ENCODE results near the gene WFDC5. TPM values are rescaled to one million over a fixed set of nuclear protein-coding genes. Genes with fewer than 3 reads are reported as not detected.

The WFDC5 gene
- total RNA-seq, 1 experiment from 2014 or later: not detected

- TF ChIP-seq ZSCAN18 (CRISPR knock-in tag; IDR thresholded peaks at IDR 0.05) (no peak), TEAD1 (CRISPR knock-in tag; IDR thresholded peaks at IDR 0.05) (no peak), SP1 (CRISPR knock-in tag; conservative IDR thresholded peaks at IDR 0.05) (no peak)
These were observed 33.9 kb downstream of the WFDC5 start (continued) for GRCh38 chr20:45080867-45081624.

- no peak overlapping the region for H3K27ac Mint-ChIP-seq
- peaks cover 36% of the 10 kb centered on the region for H3K36me3 Mint-ChIP-seq
- ChIA-PET CTCF (interaction anchor here (0.6 to 2.5 kb wide), 3 partner anchors 18 to 118 kb away, joined by 3 to 6 read pairs (median 6); partner anchors contain the start of gene TOMM34), POLR2A (no interaction called here)
- peaks cover 11% of the 10 kb centered on the region for H3K9me3 Mint-ChIP-seq
- no peak for DNase-seq (ENCODE audit: low spot score)
- H3K27me3 Mint-ChIP-seq (ENCODE audit: low read depth): no peaks in the 10 kb centered on the region
- ATAC-seq: no peak
- H3K4me1 Mint-ChIP-seq: peaks cover 20% of the 10 kb centered on the region
- no peak overlapping the region for H3K4me3 Mint-ChIP-seq
- TF ChIP-seq NR2C2 (CRISPR knock-in tag; IDR thresholded peaks at IDR 0.05) (no peak), HMGXB4 (CRISPR knock-in tag; IDR thresholded peaks at IDR 0.05) (no peak), ATF1 (CRISPR knock-in tag; IDR thresholded peaks at IDR 0.05) (no peak), GABPB1 (CRISPR knock-in tag; IDR thresholded peaks at IDR 0.05) (no peak), SMAD4 (CRISPR knock-in tag; IDR thresholded peaks at IDR 0.05) (no peak)
These were observed 37.4 kb downstream of the WFDC5 start for GRCh38 chr20:45077559-45077958.

GRCh38 chr20:45073221-45073620 lies 41.8 kb downstream of the WFDC5 start:
- peaks cover 20% of the 10 kb centered on the region for H3K4me1 Mint-ChIP-seq
- DNase-seq (ENCODE audit: low spot score): no peak
- no peak for ATAC-seq
- no peak overlapping the region for H3K4me3 Mint-ChIP-seq
- ChIA-PET POLR2A (no interaction called here), CTCF (no interaction called here)
- no peaks in the 10 kb centered on the region for H3K9me3 Mint-ChIP-seq
- H3K27me3 Mint-ChIP-seq (ENCODE audit: low read depth): no peaks in the 10 kb centered on the region
- TF ChIP-seq ZSCAN18 (CRISPR knock-in tag; IDR thresholded peaks at IDR 0.05) (no peak), CBFB (CRISPR knock-in tag; IDR thresholded peaks at IDR 0.05; ENCODE audit: low read depth) (no peak), ZNF138 (CRISPR knock-in tag; conservative IDR thresholded peaks at IDR 0.05) (no peak), ZNF532 (CRISPR knock-in tag; IDR thresholded peaks at IDR 0.05; ENCODE audit: borderline replicate concordance) (no peak), GTF2I (CRISPR knock-in tag; conservative IDR thresholded peaks at IDR 0.05) (no peak), ZMAT4 (CRISPR knock-in tag; IDR thresholded peaks at IDR 0.05) (no peak), CREB1 (CRISPR knock-in tag; IDR thresholded peaks at IDR 0.05) (no peak), GABPB1 (CRISPR knock-in tag; IDR thresholded peaks at IDR 0.05) (no peak), EMX1 (CRISPR knock-in tag; IDR thresholded peaks at IDR 0.05) (no peak)
- H3K27ac Mint-ChIP-seq: 0 out of 2 replicates have a peak overlapping the region, but pooled peaks have one; percentile 48
- H3K36me3 Mint-ChIP-seq: peaks cover 4% of the 10 kb centered on the region; the same call in 1 of the 2 replicates
